NCI-H82 treated with DMSO at 0.1 percent for 48 hours (cell line): Measurements from ENCODE around the gene HPS4.
A peak's percentile ranks its signal among the peaks of the same experiment; 100 is the strongest.

Source experiments
- DNase-seq: peaks from one replicate; lab custom pipeline; 2025; ENCODE audit not compliant: unreplicated experiment; lab: John Stamatoyannopoulos, UW

The HPS4 gene

DNA sequence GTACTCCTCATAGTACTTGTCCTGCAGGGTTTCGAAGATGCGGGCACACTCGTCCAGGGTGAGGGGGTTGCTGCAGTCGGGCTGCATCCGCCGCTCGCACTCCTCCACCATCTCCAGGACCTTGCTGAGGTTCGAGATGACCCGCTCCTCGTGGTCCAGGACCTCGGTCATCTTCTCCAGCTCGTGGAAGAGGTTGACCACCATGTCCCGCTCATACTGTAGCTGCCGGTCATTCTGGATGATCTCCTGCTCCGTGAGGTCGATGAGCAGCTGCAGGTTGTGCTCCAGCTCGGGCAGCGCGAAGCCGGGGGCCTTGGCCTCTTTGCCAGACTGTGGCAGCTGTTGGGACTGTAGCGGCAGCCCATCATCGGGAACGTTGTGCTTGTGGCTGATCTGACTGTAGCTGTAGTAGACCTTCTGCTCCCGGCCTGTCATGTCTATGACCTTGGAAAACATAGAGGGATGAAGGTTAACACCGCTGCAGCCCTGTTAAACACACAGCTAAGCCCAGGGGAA is 15.7 kb upstream of the HPS4 start:
- no peak for DNase-seq

DNA sequence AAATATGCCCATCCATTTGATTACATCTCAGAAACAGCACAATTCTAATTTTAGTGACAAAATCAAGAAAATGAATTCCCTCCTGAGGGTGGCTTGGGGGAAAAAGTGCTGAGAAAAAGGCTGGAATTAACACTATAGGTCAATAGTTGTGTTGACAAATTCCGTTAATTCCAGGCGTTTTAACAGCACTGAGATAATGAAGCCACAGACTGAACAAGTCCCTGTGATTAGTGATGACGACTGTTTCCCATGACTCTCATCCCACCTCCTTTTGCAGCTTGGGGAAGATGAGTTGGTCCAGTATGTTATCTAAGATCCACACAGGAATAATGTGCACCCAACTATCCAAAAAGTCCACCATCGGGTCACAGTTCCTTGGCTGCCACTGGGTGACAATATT is 12.9 kb upstream of the HPS4 start:
- DNase-seq: no peak

DNA sequence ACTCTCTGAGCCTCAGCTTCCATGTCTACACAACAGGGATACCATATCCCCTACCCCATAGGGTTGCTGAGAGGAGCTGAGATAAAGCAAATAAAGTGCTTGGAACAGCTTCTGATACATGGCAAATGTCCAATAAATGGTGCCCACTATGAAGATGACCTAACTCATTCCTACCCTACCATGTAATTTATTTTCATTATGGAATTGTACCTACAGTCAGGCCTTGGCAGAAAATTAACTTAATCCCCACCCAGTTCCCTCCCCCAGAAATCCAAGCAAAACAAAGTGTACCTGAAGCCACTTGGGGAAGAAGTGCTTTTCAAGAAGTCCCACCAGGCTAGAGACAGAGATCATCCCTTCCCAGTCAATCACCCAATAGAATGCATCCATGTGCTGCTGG is 10.9 kb upstream of the HPS4 start:
- no peak for DNase-seq

DNA sequence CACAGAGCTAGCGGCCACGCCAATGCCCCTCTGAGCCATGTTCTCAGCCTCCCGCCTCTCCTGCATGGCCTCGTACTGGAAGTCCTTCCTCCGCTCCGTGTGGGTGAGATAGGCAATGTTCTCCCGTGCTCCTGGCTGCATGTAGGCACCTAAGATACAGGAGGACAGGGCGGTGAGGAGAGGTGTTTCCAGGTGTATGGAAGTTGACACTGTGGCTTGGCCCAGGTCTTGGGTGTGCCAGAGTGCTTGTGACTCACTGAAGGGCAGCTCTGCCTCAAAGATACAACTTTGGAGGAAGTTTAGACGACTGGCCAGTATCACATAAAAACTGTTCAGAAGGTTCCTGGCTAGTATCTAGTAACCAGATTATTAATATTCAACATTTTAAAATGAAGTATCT is 8.6 kb upstream of the HPS4 start:
- no peak for DNase-seq

DNA sequence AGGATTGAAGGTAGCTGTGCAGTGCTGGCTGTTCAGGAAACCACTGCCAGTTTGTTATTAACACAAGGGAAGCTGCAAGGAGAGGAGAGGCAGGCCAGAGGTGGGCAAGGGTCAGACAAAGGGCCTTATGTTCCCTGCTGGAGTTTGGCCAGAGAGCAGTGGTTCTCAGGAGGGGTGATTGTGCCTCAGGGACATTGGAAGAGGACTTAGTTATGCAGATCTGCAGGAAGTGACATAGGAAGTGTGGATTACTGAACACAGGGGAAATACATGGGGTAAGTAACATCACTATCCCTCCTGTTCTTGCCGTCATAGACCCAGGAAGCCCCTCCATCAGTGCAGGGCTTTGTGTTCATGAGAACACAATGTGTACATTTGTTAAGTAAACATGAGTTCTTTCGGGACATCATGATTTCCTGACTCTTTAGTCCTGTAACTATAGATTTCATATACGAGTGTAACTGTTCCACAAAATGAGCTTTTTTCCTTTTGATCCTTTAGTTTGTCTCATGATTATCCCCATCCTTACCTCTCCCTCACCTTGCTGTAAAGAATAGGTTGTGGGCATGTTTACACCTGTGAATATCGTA is 6.0 kb upstream of the HPS4 start:
- no peak for DNase-seq

DNA sequence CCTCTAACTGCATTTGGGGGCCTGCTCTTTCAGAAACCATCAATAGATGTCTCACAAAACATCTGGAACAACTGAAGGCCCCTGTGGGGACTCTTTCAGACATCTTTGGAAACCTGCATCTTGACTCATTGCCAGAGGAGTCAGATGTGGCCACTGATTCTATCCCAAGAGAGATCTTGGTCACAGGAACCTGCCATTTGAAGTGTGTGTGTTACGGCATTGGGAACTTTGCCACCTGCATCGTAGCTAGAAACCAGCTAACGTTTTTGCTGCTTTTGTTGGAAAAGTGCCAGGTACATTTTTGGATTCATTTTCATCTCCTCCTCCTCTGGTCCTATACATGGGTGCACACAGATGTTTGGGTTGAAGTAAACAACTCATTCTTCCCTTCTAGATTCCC is 4.4 kb upstream of the HPS4 start:
- no peak for DNase-seq

DNA sequence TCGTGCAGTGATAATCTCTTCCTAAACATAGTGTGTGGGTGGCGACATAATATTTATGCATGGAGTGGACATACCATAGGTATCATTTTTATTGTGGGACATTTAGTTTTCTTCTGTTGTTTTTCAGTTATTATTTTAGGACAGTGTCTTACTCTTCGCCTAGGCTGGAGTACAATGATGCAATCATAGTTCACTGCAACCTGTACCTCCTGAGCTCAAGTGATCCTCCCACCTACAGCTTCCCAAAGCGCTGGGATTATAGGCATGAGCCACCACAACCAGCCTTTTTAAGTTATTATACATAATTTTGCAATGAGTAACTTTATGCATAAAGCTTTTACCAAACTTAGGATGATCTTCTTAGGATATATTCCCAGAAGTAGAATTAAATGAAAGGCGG is 2.8 kb upstream of the HPS4 start:
- no peak for DNase-seq

DNA sequence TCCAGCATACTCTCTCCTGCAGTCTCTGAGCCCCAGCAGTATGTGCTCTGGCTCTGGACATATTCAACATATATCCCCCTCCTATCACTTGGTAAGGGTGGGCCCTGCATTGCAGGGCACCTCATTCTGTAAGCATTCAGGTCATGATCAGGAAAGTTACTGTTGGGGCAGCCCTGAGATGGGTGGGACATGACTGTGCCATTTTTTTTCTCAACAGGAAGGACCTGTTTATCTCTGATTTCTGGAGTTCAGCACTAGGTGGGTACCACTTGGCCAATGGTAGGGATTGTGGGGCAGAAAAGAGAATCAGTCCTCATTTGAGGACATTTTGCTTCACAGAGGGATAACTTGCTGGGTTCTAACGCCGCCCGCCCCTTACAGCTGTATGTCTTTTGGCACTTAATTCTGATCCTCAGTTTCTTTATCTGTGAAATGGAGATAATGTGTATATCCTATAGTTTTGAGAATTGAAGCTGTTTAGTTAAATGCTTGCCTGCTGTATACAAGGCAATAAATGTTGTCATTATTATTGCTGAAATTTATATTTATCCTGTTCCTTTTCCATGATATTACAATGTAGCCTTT is 2.3 kb upstream of the HPS4 start:
- no peak for DNase-seq

DNA sequence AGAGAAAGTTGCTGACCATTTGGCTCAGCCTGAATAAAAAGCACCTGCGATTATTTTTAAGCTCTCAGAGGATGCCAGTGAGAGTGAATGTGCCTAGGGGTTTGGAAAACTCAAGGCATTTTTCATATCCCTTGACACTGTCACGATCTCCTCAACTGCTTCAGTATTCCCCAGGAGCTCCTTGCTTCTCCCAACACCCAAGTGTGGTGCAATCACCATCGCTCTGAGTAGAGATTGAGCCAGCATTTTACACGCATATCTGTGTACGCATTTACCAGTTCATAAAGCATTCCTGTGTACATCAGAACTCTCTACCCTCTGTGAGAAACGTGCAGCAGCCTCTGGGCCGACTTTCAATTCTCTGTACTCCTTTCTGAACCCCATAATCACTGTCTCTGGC is 1.4 kb upstream of the HPS4 start:
- DNase-seq: no peak

DNA sequence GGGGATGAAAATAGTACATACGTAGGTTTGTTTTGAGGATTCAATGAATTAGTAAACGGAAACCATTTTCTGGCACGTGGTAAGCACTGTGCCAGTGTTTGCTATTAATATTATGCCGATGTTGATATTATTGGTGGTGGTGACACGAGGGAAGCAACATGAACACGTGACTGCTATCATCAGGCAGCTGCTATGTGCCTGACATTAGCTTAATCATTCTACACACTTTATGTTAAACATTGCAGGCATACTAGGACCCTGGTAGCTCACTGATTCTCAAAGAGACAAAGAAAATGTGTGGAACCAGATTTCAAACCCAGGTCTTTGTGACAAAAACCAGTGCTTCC is 750 bp upstream of the HPS4 start:
- no peak for DNase-seq

DNA sequence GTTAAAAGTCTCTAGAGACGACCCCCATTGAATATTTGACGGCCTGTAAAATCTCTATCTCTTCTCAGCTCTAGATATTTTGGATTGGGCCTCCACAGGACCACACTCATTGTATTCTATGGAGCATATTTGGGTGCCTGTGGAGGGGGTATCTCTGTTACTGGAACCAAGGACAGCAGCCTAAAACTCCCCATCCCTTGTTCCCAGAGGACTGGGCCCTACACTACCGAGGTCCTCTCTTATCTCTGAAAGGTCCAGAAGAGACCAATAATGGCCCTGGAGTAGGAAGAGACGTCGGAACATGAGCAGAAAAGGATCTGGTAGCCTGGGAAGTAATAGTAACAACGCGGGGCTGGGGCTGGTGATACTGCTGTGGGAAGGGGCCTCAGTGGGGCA is 542 bp downstream of the HPS4 start:
- DNase-seq: no peak

DNA sequence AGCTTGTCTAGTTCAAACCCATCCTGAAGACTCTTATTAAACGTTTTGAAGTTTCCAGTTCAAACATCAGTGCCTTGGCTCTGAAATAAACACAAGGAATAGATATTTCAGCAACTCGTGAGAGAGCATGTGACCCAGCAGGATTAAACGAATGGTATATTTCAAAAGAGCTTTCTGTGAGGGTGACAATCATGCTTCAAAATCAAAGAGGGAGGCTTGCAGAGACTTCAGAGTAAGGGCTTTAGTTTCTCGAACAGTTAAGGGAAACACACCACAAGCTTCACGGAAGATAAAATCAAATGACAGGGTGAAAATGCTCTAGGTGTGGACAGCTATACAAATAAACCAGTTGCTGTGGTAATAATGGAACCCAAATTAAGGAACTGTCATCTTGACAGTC is 1.4 kb downstream of the HPS4 start:
- DNase-seq: no peak

DNA sequence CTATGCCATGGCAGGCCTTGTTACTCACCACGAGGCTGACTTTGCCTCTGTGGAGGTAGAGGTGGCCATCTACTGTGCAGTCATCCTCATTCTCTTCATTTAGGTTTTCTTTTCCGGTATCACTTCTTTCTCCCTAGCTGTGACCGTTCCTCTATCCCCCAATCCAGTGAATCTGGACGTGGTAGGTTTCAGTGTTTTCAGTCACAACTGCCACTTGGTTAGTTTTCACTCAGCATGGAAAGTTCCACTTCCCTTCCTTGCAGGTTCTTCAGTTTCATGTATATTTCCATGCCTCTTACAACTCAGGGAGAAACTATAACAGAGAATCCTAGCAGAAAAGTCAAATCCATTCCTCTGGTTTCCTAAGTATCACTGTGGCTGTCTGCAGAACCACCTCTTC is 1.9 kb downstream of the HPS4 start:
- DNase-seq: no peak

DNA sequence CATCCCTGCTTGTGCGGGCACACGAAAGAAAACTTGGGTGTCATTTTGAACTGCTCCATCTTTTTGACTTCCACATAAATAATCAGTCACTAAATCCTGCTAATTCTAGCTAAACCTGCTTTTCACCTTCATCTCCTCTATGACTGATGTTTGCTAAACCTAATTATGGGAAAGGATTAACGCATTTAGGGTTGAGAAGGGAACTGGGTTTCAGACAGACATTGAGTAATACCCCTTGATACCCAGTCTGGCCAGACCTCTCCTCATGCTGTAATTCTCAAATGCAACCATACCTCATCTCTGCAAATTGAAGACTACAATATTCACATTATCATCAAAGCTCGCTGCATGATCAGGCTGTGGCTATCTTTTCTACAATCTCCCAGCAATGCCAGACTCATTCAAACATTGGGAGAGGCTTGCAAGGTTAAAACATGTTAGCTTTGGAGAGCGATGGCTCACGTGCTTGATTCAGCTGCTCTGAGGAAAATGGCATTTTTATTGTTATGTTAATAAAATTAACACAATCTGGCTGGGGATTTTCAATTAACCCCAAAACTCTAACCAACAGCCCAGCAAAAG is 2.4 kb downstream of the HPS4 start:
- peak; percentile 58 for DNase-seq

DNA sequence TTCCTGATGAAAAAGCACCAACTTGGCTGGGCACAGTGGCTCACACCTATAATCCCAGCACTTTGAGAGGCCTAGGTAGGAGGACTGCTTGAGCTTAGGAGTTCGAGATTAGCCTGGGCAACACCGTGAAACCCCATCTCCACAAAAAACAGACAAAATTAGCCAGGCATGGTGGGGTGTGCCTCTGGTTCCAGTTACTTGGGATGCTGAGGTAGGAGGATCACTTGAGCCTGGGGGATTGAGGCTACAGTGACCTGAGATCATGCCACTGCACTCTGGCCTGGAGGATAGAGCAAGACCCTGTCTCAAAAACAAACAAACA is 3.0 kb downstream of the HPS4 start:
- DNase-seq: no peak

DNA sequence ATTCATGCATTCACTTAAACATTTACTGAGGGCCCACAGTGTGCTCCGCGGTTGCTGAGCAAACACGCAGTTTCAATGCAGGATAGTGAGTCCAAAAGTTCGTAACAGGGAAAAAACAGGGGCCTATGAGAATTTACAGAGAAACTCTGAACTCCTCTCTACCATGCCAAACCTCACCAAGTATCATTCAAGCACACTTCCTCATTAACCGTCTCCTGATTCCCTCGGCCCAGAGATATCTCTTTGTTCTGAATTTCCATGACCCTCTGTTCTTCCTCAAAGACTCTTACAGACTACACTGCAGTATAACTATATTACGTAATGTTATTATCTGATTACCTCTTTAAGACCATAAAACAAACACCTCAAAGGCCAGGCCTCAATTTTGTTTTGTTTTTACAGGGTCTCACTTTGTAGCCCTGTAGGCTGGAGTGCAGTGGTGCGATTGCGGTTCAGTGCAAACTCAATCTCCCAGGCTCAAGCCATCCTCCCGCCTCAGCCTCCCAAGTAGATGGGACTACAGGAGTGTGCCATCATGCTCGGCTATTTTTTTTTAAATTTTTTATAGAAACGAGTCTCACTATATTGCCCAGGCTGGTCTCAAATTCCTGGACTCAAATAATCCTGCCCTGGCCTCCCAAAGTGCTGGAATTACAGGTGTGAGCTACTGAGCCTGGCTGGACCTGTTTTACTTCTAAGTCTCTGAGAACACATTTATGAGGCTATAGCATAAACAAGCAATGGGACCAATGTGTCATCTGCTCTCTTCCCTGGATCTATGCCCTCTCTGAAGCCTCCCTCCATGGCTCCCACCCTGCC is 3.6 kb downstream of the HPS4 start:
- DNase-seq: no peak

DNA sequence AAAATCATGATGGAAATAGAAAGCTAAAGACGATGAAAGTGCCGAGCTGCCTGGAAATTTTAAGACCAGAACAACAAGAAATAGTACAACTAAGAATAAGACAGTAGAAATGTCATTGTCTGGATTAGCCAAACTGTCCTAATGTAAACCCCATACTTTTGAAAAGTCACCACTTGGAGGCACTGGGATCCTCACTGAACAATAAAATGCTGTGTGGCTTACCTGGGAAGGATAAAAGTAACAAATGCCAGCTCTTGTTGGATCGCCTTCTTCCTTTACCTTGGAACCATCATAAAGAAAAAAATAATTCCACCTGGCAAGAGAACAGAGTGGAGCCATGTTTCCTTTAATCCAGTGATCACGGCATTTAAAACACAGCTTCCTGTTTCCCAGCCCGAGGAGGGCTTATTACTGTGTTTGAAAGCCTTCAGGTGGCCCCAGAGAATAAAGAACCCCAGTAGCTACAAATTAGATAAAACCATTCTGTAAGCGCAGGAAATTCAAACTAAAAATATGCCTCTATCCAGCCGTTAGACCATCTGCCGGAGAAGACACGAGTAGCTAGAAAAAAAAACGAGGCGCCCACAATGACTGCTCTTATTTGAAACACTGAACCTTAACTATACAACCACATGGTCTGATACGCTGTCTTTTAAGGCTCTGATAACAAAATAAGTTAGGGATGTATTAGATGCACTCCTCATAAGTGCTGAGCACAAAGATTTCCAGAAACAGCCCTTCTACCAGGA is 4.4 kb downstream of the HPS4 start:
- peak; percentile 37 for DNase-seq

DNA sequence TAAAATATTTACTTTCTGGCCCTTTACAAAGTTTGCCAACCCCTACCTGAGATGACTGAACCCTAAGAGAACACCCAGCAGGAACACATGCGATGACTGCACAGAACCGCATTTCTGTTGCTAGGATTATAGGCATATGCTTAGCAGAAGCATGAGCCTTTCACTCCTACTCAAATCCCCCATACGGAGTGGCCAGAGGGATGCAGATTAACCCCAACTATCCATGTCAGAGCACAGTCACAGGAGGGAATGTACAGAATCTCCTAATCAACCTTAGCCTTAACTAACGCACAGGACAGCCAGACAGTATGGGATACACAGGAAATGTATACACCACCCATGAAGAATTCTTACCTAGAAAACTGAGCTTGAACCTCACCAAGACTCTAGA is 6.2 kb downstream of the HPS4 start:
- peak; percentile 19 for DNase-seq

DNA sequence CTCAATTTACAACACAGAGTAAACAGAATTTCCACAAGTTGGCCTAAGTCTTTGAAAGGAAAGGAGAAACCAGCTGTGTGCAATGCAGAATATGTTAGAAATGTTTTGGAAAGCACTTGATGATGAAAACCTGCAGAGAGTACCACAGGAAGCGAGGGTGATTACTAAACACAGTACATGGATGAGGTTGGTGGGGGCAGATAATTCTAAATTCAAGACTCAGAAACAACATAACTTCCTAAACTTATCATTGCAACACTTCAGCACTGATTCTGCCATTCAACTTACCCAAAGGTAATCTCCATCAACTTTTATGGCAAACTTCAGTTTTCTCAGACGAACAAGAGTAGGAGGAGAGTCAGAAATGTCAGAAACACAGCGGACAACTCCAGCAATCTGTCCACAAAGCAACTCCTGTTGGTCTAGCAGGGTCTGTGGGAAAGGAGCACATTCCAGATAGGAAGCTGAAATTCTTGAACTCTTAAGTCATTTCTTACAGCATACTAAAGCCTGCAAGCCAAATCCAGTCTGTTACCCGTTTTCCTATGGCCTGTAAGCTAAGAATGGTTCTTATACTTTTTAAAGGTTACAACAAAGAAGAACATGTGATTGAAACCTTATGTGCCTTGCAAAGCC is 6.8 kb downstream of the HPS4 start:
- no peak for DNase-seq

DNA sequence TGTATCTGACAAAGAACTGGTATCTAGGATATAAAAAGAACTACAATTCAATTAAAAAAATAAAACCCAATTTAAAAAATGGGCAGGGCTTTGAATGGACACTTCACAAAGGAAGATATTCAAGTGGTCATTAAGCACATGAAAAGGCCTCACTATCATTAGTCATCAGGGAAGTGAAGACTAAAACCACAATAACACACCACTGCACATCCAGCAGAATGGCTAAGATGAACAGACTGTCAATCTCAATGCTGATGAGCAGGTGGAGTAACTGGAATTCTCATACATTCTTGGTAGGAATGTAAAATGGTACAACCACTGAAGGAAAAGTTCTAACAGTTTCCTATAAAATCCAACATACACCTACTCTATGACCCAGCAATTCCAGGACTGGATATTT is 8.9 kb downstream of the HPS4 start:
- DNase-seq: no peak

DNA sequence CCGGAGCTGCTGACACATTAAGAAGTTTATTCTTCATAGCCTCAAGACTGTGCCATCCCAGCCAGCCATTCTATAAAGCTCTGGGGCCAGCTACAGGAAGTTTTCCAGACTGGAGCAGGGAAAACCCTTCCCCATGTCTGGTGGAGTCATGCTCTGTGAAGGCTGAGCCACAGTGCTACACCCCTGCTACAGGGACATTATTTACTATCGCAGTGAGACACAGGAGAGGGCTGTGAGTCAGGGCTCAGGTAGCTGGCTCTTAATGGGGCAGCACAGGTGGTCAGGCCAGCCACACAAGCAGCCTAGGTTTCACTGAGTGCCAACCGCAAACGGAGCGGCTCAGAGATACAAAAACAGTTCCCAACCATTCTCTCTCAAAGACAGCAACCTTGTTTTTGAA is 12.1 kb downstream of the HPS4 start:
- no peak for DNase-seq
